GM12864 (cell line): Measurements from ENCODE around the gene TWSG1.

ENCODE experiments used
- DNase-seq: peaks from one replicate; pipeline ENCODE4 v3.0.0-alpha.2; 2011; ENCODE audit warnings: low read depth
- H3K4me3 ChIP-seq: 2 replicates; pipeline ENCODE4 v1.5.1; 2011; ENCODE audit warnings: mild to moderate bottlenecking, low read depth, low read length, control low read depth
- CTCF ChIP-seq: IDR thresholded peaks from 2 replicates; pipeline ENCODE4 v1.5.1; 2011; ENCODE audit warnings: low read depth, mild to moderate bottlenecking, moderate library complexity, low read length, control low read depth, inconsistent platforms; ENCODE audit errors: missing control alignments

The TWSG1 gene

GRCh38 chr18:9405977-9406376 is 71.4 kb downstream of the TWSG1 start:
- no peak for DNase-seq
- no peak for TF ChIP-seq CTCF
- H3K4me3 ChIP-seq, result no peak overlapping the region

GRCh38 chr18:9410515-9410914 is 75.9 kb downstream of the TWSG1 start:
- no peak for DNase-seq
- no peak for TF ChIP-seq CTCF
- H3K4me3 ChIP-seq, result no peak overlapping the region

GRCh38 chr18:9413576-9413975 is 79.0 kb downstream of the TWSG1 start:
- no peak overlapping the region for H3K4me3 ChIP-seq
- DNase-seq, result no peak
- TF ChIP-seq CTCF, result no peak

- TF ChIP-seq CTCF, result no peak
- no peak for DNase-seq
- no peak overlapping the region for H3K4me3 ChIP-seq
Measured at GRCh38 chr18:9416563-9417072, 82.0 kb downstream of the TWSG1 start.

GRCh38 chr18:9417073-9417851 is 82.7 kb downstream of the TWSG1 start:
- H3K4me3 ChIP-seq, result no peak overlapping the region
- no peak for TF ChIP-seq CTCF
- no peak for DNase-seq

- DNase-seq, result no peak
- peak; percentile 39 for TF ChIP-seq CTCF
- no peak overlapping the region for H3K4me3 ChIP-seq
Measured at GRCh38 chr18:9418047-9418690, 83.6 kb downstream of the TWSG1 start.
